ENCODE results near the gene TAGLN3. TPM values are rescaled to one million over a fixed set of nuclear protein-coding genes. Genes with fewer than 3 reads are reported as not detected.

The TAGLN3 gene
- total RNA-seq, 2 experiments from 2014 or later: 0.33 to 0.47 TPM

GRCh38 chr3:111981457-111981763 is 17.3 kb upstream of the TAGLN3 start:
- H3K27ac Mint-ChIP-seq: no peak overlapping the region
- POLR2A ChIA-PET: no interaction called here
- H3K9me3 Mint-ChIP-seq: no peaks in the 10 kb centered on the region
- H3K4me3 Mint-ChIP-seq: peak overlapping the region; percentile 23
- H3K27me3 Mint-ChIP-seq: peaks cover 4% of the 10 kb centered on the region
- CTCF ChIA-PET: interaction anchor here (1.0 to 2.1 kb wide), 2 partner anchors 12 to 14 kb away, joined by 4 to 5 read pairs; no protein-coding TSS in a partner anchor
- H3K36me3 Mint-ChIP-seq (ENCODE audit: low read depth): peaks cover 42% of the 10 kb centered on the region
- H3K4me1 Mint-ChIP-seq: peaks cover 52% of the 10 kb centered on the region
- no peak for DNase-seq

- no peak for DNase-seq
- peaks cover 49% of the 10 kb centered on the region for H3K36me3 Mint-ChIP-seq (ENCODE audit: low read depth)
- POLR2A ChIA-PET: interaction anchor here (0.6 kb wide), 1 partner anchor 368 kb away, joined by 3 read pairs; no protein-coding TSS in a partner anchor
Observed at GRCh38 chr3:111984636-111985298, 14.0 kb upstream of the TAGLN3 start.

GRCh38 chr3:111986800-111987199 is 11.9 kb upstream of the TAGLN3 start:
- no peak for DNase-seq
- Mint-ChIP-seq H3K4me1 (peaks cover 44% of the 10 kb centered on the region), H3K9me3 (no peaks in the 10 kb centered on the region), H3K36me3 (ENCODE audit: low read depth) (peaks cover 44% of the 10 kb centered on the region), H3K27me3 (no peaks in the 10 kb centered on the region), H3K27ac (no peak overlapping the region), H3K4me3 (no peak overlapping the region)
- CTCF ChIA-PET: interaction anchor here (2.6 kb wide), 1 partner anchor 27 kb away, joined by 11 read pairs; no protein-coding TSS in a partner anchor
- POLR2A ChIA-PET: no interaction called here

More at GRCh38 chr3:111984636-111985298, 14.0 kb upstream of the TAGLN3 start:
- CTCF ChIA-PET: interaction anchor here (2.6 kb wide), 1 partner anchor 29 kb away, joined by 11 read pairs; no protein-coding TSS in a partner anchor
- Mint-ChIP-seq H3K9me3 (no peaks in the 10 kb centered on the region), H3K4me3 (no peak overlapping the region), H3K4me1 (peaks cover 62% of the 10 kb centered on the region), H3K27me3 (no peaks in the 10 kb centered on the region), H3K27ac (no peak overlapping the region)

GRCh38 chr3:111989061-111989678 is 9.6 kb upstream of the TAGLN3 start:
- no peaks in the 10 kb centered on the region for H3K9me3 Mint-ChIP-seq
- DNase-seq: peak; percentile 28
- peaks cover 30% of the 10 kb centered on the region for H3K4me1 Mint-ChIP-seq
- CTCF ChIA-PET: interaction anchor here (0.8 to 2.9 kb wide), 8 partner anchors 10 to 273 kb away, joined by 3 to 28 read pairs (median 4); partner anchors contain the start of gene ABHD10
- no peak overlapping the region for H3K27ac Mint-ChIP-seq
- POLR2A ChIA-PET: interaction anchor here (2.1 kb wide), 1 partner anchor 11 kb away, joined by 10 read pairs; the partner anchor contains the start of gene ABHD10
- no peaks in the 10 kb centered on the region for H3K27me3 Mint-ChIP-seq
- H3K4me3 Mint-ChIP-seq: no peak overlapping the region
- peaks cover 40% of the 10 kb centered on the region for H3K36me3 Mint-ChIP-seq (ENCODE audit: low read depth)

- Mint-ChIP-seq H3K4me3 (no peak overlapping the region), H3K4me1 (peaks cover 8% of the 10 kb centered on the region)
- POLR2A ChIA-PET: interaction anchor here (0.6 kb wide), 1 partner anchor 21 kb away, joined by 3 read pairs; no protein-coding TSS in a partner anchor
Observed at GRCh38 chr3:111993038-111993437, 5.7 kb upstream of the TAGLN3 start.

GRCh38 chr3:111999484-112000324 is 982 bp downstream of the TAGLN3 start:
- Mint-ChIP-seq H3K27ac (no peak overlapping the region), H3K9me3 (no peaks in the 10 kb centered on the region), H3K27me3 (no peaks in the 10 kb centered on the region), H3K36me3 (ENCODE audit: low read depth) (no peaks in the 10 kb centered on the region), H3K4me1 (peaks cover 34% of the 10 kb centered on the region), H3K4me3 (peak overlapping the region; percentile 72)
- CTCF ChIA-PET: interaction anchor here (0.6 to 2.6 kb wide), 3 partner anchors 13 to 361 kb away, joined by 3 to 9 read pairs (median 4); no protein-coding TSS in a partner anchor
- POLR2A ChIA-PET: no interaction called here
- DNase-seq: no peak

More at GRCh38 chr3:111993038-111993437, 5.7 kb upstream of the TAGLN3 start:
- H3K27me3 Mint-ChIP-seq: no peaks in the 10 kb centered on the region
- no peaks in the 10 kb centered on the region for H3K9me3 Mint-ChIP-seq
- CTCF ChIA-PET: interaction anchor here (0.9 to 1.7 kb wide), 6 partner anchors 9 to 50 kb away, joined by 3 to 6 read pairs (median 4); partner anchors contain the start of gene ABHD10
- H3K36me3 Mint-ChIP-seq (ENCODE audit: low read depth): peaks cover 20% of the 10 kb centered on the region
- DNase-seq: no peak
- H3K27ac Mint-ChIP-seq: no peak overlapping the region

- H3K9me3 Mint-ChIP-seq: no peaks in the 10 kb centered on the region
- H3K4me3 Mint-ChIP-seq: no peak overlapping the region
- H3K4me1 Mint-ChIP-seq: peaks cover 34% of the 10 kb centered on the region
- no peak for DNase-seq
- ChIA-PET CTCF (interaction anchor here (0.7 to 2.6 kb wide), 3 partner anchors 13 to 33 kb away, joined by 3 to 9 read pairs (median 4); no protein-coding TSS in a partner anchor), POLR2A (no interaction called here)
- H3K27ac Mint-ChIP-seq: no peak overlapping the region
- no peaks in the 10 kb centered on the region for H3K36me3 Mint-ChIP-seq (ENCODE audit: low read depth)
- no peaks in the 10 kb centered on the region for H3K27me3 Mint-ChIP-seq
Observed at GRCh38 chr3:112000367-112000771, 1.6 kb downstream of the TAGLN3 start.

GRCh38 chr3:112000966-112001365 is 2.2 kb downstream of the TAGLN3 start:
- CTCF ChIA-PET: interaction anchor here (0.7 to 2.6 kb wide), 5 partner anchors 12 to 33 kb away, joined by 3 to 9 read pairs (median 4); partner anchors contain the start of gene ABHD10

GRCh38 chr3:112001526-112001925 is 2.8 kb downstream of the TAGLN3 start:
- Mint-ChIP-seq H3K36me3 (ENCODE audit: low read depth) (no peaks in the 10 kb centered on the region), H3K27me3 (no peaks in the 10 kb centered on the region), H3K27ac (no peak overlapping the region), H3K4me1 (peaks cover 34% of the 10 kb centered on the region), H3K9me3 (no peaks in the 10 kb centered on the region), H3K4me3 (no peak overlapping the region)
- CTCF ChIA-PET: interaction anchor here (0.7 to 2.6 kb wide), 5 partner anchors 11 to 23 kb away, joined by 4 to 9 read pairs (median 4); partner anchors contain the start of gene ABHD10
- DNase-seq: no peak
- POLR2A ChIA-PET: no interaction called here

More at GRCh38 chr3:112000966-112001365, 2.2 kb downstream of the TAGLN3 start:
- Mint-ChIP-seq H3K4me3 (no peak overlapping the region), H3K4me1 (peaks cover 34% of the 10 kb centered on the region), H3K9me3 (no peaks in the 10 kb centered on the region), H3K27ac (no peak overlapping the region), H3K36me3 (ENCODE audit: low read depth) (no peaks in the 10 kb centered on the region), H3K27me3 (no peaks in the 10 kb centered on the region)
- POLR2A ChIA-PET: no interaction called here
- DNase-seq: no peak

GRCh38 chr3:112002096-112002971 is 3.6 kb downstream of the TAGLN3 start:
- no peak overlapping the region for H3K4me3 Mint-ChIP-seq
- POLR2A ChIA-PET: interaction anchor here (0.6 kb wide), 1 partner anchor 88 kb away, joined by 3 read pairs; no protein-coding TSS in a partner anchor

GRCh38 chr3:112003321-112004080 is 4.8 kb downstream of the TAGLN3 start:
- Mint-ChIP-seq H3K4me1 (peaks cover 32% of the 10 kb centered on the region), H3K4me3 (no peak overlapping the region), H3K9me3 (no peaks in the 10 kb centered on the region), H3K27ac (no peak overlapping the region), H3K36me3 (ENCODE audit: low read depth) (no peaks in the 10 kb centered on the region), H3K27me3 (no peaks in the 10 kb centered on the region)
- POLR2A ChIA-PET: no interaction called here
- CTCF ChIA-PET: interaction anchor here (0.5 to 2.6 kb wide), 4 partner anchors 10 to 335 kb away, joined by 3 to 22 read pairs (median 3); no protein-coding TSS in a partner anchor
- no peak for DNase-seq

More at GRCh38 chr3:112002096-112002971, 3.6 kb downstream of the TAGLN3 start:
- no peaks in the 10 kb centered on the region for H3K36me3 Mint-ChIP-seq (ENCODE audit: low read depth)
- CTCF ChIA-PET: interaction anchor here (0.5 to 1.5 kb wide), 7 partner anchors 9 to 844 kb away, joined by 3 to 7 read pairs (median 4); partner anchors contain the start of gene CD200R1L
- DNase-seq: no peak
- peaks cover 34% of the 10 kb centered on the region for H3K4me1 Mint-ChIP-seq
- H3K27ac Mint-ChIP-seq: no peak overlapping the region
- H3K9me3 Mint-ChIP-seq: no peaks in the 10 kb centered on the region
- H3K27me3 Mint-ChIP-seq: no peaks in the 10 kb centered on the region

All from activated CD4-positive, alpha-beta T cell treated with anti-CD3 and anti-CD28 coated beads, Interleukin-2, amount 10 ng/mL, durations not matched to agents 7 days and 5 days (primary cell).